ENCODE data around the gene LDHAL6B. TPM values are rescaled to one million over a fixed set of nuclear protein-coding genes. Genes with fewer than 3 reads are reported as not detected.

LDHAL6B gene
- total and polyA plus RNA-seq, 2 of the 8 experiments (the other 6 are each of a cell fraction or from before 2014, with no cell fraction given) = not detected

DNA sequence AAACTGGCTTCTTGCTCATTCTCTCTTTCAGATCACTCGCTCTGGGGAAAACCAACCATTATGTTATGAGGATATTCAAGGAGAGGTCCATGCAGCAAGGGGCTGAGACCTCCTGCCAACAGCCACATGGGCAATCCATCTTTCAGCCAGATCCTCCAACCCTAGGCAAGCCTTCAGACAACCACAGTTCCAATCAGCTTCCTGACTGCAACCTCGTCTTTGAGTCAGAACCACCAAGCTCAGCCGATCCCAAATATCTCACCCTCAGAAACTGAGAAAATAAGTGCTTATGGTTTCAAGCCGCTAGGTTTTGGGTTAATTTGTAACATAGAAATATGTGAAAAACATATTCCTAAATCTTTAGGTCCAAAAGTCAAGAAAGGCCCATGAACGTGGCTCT is 10.3 kb downstream of the LDHAL6B start:
- Histone ChIP-seq H4K91ac (replicated peaks; ENCODE audit: insufficient read length, low read length) (no peak overlapping the region), H4K8ac (ENCODE audit: extremely low read depth, insufficient read depth, low read length) (no peak overlapping the region), H3K4me2 (ENCODE audit: insufficient read depth in 1 of 2, low read depth in 2 of 2, low read length in 2 of 2) (no peak overlapping the region), H3K4me1 (replicated peaks in 1 of 4; ENCODE audit: control insufficient read depth in 3 of 4, insufficient read depth in 4 of 4, low read length in 3 of 4) (no peaks in the 10 kb centered on the region), H3K56ac (replicated peaks; ENCODE audit: insufficient read length, low read depth, low read length) (no peak overlapping the region), H3K79me1 (ENCODE audit: low read depth, low read length) (no peaks in the 10 kb centered on the region), H4K20me1 (replicated peaks in 1 of 2; ENCODE audit: control insufficient read depth in 1 of 2, insufficient read depth in 2 of 2, low read length in 2 of 2) (no peaks in the 10 kb centered on the region), H3K23ac (ENCODE audit: insufficient read length) (no peak overlapping the region), H3K4me3 (ENCODE audit: extremely low read depth in 1 of 4, insufficient read depth in 2 of 4, low read depth in 3 of 4, low read length in 4 of 4) (no peak overlapping the region), H2AK5ac (ENCODE audit: low read depth, low read length) (no peak overlapping the region), H2BK20ac (ENCODE audit: low read length) (no peak overlapping the region), H3K27ac (ENCODE audit: low read depth, low read length) (no peak overlapping the region), H2BK12ac (ENCODE audit: low read depth, low read length) (no peak overlapping the region), H3K14ac (ENCODE audit: insufficient read length) (no peak overlapping the region), H4K5ac (ENCODE audit: insufficient read length, low read depth, low read length) (no peak overlapping the region), H3K36me3 (ENCODE audit: control insufficient read depth in 2 of 4, insufficient read depth in 4 of 4, low read length in 3 of 4) (peaks cover 3 to 42% (median 12%) of the 10 kb centered on the region in 4 experiments; a peak in 6 of 8 replicates), H3K23me2 (ENCODE audit: low read depth, low read length) (no peaks in the 10 kb centered on the region), H3K27me3 (replicated peaks in 1 of 4; ENCODE audit: control insufficient read depth in 3 of 4, extremely low read depth in 1 of 4, insufficient read depth in 3 of 4, low read length in 3 of 4) (no peaks in the 10 kb centered on the region), H3K4ac (replicated peaks; ENCODE audit: insufficient read length, low read depth, low read length) (no peak overlapping the region), H3K9me3 (ENCODE audit: insufficient read depth in 2 of 2, low read depth in 1 of 2, low read length in 1 of 2) (no peaks in the 10 kb centered on the region), H2BK5ac (ENCODE audit: low read depth, low read length) (no peak overlapping the region), H2AFZ (ENCODE audit: low read length) (no peak overlapping the region), H3K9ac (replicated peaks in 1 of 4; ENCODE audit: extremely low read depth in 1 of 4, low read depth in 3 of 4, low read length in 3 of 4) (peak overlapping the region in 1 of 4 experiments; percentile 8; a peak in 1 of 7 replicates), H2BK15ac (ENCODE audit: low read length) (no peak overlapping the region), H2BK120ac (replicated peaks; ENCODE audit: low read depth, low read length) (no peak overlapping the region), H3K18ac (ENCODE audit: extremely low read depth, low read length) (no peak overlapping the region), H3K79me2 (ENCODE audit: control insufficient read depth in 1 of 2, insufficient read depth in 2 of 2, low read length in 2 of 2) (no peaks in the 10 kb centered on the region)
- POLR2A ChIA-PET (ENCODE audit: partially characterized antibody) = no interaction called here
- 87% methylated on average over 5 of the region's 5 CpGs; no CpG with 5 or more reads in 1 of the 2 experiments for WGBS, 2 experiments (ENCODE audit: extremely low coverage in 1 of 2, insufficient coverage in 1 of 2, insufficient read length in 1 of 2, insufficient replicate concordance in 2 of 2, low coverage in 1 of 2, low lambda C conversion rate in 2 of 2, missing lambda C conversion rate in 1 of 2)
- DNase-seq (ENCODE audit: low read depth in 1 of 2, low spot score in 2 of 2) (no peak), FAIRE-seq (no peak)
- CTCF ChIA-PET (ENCODE audit: partially characterized antibody) = interaction anchor here (0.6 to 2.5 kb wide), 4 partner anchors 30 to 205 kb away, joined by 3 to 7 read pairs (median 5); no protein-coding TSS in a partner anchor
- no peak for TF ChIP-seq HDAC6 (IDR thresholded peaks at IDR 0.05; ENCODE audit: low read depth, low read length)
- no peak for TF ChIP-seq KDM4A (IDR thresholded peaks at IDR 0.05; ENCODE audit: low read depth, low read length, severe bottlenecking)
- no peak for TF ChIP-seq SIN3A (conservative IDR thresholded peaks at IDR 0.05 in 1 of 2, IDR thresholded peaks at IDR 0.05 in 1 of 2; ENCODE audit: low read depth in 1 of 2, low read length in 2 of 2)
- no peak for TF ChIP-seq TAF7 (optimal IDR thresholded peaks at IDR 0.05; ENCODE audit: borderline replicate concordance, low read depth, low read length)
- TF ChIP-seq NRF1 (IDR thresholded peaks at IDR 0.05; ENCODE audit: low read depth, low read length) = no peak
- TF ChIP-seq CTBP2 (IDR thresholded peaks at IDR 0.05; ENCODE audit: borderline replicate concordance, insufficient read depth, insufficient read length, low read length) = no peak
- TF ChIP-seq BACH1 (IDR thresholded peaks at IDR 0.05; ENCODE audit: low read length) = no peak
- TF ChIP-seq SIX5 (IDR thresholded peaks at IDR 0.05; ENCODE audit: low read depth, low read length) = no peak
- TF ChIP-seq NANOG (IDR thresholded peaks at IDR 0.05; ENCODE audit: insufficient read depth, low read depth, low read length, poor library complexity, severe bottlenecking) = no peak

Measured in H1 (cell line).